Embryonic facial prominence (tissue), 1 donor: Measurements from ENCODE around the gene CGB5.
"Not testable (repeated sequence)": the region's sequence is repeated elsewhere in the genome, so short reads cannot be mapped to it uniquely, and the experiment has no call there.

Experiments
- DNase-seq: peaks from one replicate; pipeline ENCODE4 v3.0.0-alpha.2; 2016; ENCODE audit errors: extremely low spot score

CGB5 gene

DNA sequence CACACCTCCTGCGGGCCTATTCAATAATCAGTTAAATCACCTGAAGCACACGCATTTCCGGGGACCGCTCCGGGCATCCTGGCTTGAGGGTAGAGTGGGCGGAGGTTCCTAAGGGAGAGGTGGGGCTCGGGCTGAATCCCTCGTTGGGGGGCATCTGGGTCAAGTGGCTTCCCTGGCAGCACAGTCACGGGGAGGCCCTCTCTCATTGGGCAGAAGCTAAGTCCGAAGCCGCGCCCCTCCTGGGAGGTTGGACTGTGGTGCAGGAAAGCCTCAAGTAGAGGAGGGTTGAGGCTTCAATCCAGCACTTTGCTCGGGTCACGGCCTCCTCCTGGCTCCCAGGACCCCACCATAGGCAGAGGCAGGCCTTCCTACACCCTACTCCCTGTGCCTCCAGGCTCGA, at the start of gene CGB5:
Gene CGB5, plus strand, starts transcription at position 301 of the 400 bp plus-strand sequence. CDS start 362 bp downstream, outside the sequence.
- DNase-seq = not testable (repeated sequence)

DNA sequence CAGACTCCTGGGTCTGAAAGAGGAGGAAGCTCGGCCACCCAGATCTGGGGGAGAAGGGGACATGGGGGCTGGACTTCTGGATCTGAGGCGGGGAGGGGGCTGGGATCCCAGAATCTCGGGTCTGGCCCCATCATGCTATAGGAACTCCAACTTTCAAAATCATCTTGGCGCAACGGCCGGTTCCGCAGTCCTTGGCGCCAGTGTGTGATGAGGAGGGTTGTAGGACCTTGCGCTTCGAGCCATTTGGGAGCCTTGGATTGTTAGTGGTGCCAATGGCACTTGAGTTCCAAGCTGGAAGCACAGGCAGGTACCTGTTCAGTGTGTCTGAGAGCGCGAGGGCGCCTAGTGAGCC, 49.6 kb upstream of the CGB5 start:
- no peak for DNase-seq

- DNase-seq = peak; percentile 52
Observed at GRCh38 chr19:48997972-48998371, 45.7 kb upstream of the CGB5 start.

- DNase-seq = no peak
Observed at GRCh38 chr19:48999481-49000325, 43.9 kb upstream of the CGB5 start.

DNA sequence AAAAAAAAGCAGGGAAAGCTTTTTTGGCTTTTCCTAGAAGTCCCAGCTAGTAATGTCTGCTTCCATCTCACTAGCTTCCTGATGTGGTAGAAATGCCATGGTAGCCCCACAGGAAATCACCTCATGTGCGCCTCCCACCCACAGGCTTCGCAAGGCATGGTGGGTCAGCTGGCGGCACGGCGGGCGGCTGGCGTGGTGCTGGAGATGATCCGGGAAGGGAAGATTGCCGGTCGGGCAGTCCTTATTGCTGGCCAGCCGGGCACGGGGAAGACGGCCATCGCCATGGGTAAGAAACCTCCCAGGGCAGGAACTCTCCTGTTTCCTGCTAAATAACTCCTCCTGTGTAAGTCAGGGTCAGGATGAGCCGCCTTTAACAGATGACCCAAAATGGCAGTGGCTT, 39.5 kb upstream of the CGB5 start:
- DNase-seq = no peak

DNA sequence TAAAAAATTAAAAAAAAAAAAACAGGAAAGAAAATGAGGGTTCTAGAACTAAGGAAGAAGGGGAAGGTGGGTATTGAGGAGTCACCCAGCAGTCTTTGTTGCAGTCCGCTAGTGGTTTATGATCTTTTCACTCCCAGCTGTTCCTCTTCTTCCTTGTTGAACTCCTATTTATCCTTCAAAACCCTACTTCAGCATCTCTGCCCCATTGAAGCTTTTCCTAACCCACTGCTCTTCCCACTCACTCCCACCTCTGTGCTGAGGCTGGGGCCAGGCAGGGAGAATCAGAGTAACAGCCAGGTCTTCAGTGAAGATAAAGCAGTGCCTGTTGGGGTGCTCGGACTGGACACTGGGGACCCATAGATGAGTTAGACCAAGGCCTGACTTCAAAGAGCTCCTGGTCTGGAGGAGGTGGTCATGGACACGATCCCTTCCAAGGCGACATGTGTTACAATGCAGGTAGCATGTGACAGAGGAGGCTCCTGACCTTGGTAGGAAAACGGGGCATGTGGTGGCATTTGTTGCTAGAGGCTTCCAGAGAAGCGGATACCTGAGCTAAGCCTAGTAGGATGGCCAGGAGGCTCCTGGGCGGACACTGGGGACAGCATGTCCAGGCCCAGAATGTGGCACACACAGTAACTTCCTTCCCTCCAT, 38.6 kb upstream of the CGB5 start:
- no peak for DNase-seq

- DNase-seq = no peak
Observed at GRCh38 chr19:49006905-49007304, 36.7 kb upstream of the CGB5 start.

GRCh38 chr19:49009828-49010227, 33.8 kb upstream of the CGB5 start:
- no peak for DNase-seq

DNA sequence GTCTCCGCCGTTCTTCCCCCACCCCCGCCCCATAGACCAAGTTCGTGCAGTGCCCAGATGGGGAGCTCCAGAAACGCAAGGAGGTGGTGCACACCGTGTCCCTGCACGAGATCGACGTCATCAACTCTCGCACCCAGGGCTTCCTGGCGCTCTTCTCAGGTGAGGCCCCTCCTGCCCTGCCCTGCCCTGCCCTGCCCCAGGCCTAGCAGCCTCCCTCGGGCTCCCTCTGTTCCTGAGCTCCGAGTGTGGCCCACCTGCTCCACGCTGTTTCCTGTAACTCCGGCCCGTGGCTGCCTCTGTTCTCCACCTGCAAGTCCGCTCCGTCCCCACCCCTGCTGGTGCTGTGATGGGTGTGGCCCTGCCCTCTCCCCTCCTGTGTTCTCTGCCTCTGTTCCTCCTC, 33.2 kb upstream of the CGB5 start:
- DNase-seq = no peak

DNA sequence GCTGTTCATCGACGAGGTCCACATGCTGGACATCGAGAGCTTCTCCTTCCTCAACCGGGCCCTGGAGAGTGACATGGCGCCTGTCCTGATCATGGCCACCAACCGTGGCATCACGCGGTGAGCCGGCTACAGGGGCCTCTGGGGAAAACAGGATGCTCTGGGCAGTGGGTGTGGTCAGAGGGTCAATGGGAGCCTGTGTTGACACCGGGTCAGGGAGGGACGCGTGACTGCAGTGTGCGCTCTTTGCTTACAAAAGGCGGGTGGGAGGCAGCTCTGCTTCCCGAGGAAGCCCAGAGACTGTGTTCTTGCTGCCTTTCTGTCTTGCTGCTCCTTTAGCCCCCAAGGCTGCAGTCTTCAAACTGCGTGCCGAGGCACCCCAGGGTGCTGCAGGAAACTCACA, 32.5 kb upstream of the CGB5 start:
- DNase-seq = no peak

GRCh38 chr19:49014123-49014869, 29.4 kb upstream of the CGB5 start:
- no peak for DNase-seq

GRCh38 chr19:49014870-49015255, 28.8 kb upstream of the CGB5 start:
- no peak for DNase-seq

DNA sequence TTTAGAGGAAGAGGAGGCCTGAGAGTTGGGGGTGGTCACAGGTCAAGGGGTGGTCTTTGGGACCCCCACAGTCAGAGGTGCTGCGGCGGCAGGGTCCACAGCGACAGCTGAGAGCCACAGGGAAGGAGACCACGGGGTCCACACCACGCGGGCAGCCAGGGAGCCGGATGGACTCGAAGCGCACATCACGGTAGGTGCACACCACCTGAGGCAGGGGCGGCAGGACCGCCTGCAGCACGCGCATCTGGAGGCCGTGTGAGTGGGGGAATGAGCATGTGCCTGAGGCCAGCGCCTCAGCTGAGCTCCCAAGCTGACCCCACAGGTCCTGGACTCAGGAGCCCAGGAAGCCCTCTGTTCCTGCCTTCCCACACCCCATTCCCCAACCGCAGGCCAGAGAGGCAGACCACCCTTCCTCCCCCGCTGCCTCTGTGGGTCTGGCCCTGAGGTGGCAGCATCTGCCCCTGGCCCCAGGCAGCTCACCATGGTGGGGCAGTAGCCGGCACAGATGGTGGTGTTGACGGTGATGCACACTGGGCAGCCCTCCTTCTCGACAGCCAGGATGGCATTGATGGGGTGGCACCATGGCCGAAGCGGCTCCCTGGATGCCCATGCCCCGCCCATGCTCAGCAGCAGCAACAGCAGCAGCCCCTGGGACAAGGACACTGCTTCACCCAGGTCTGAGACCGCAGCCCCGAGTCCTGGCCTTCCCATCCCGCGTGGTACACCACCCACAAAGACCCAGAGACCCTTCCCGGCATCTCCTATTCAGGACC, 27.4 kb upstream of the CGB5 start:
- no peak for DNase-seq

- DNase-seq = no peak
Observed at GRCh38 chr19:49017041-49017665, 26.5 kb upstream of the CGB5 start, which contains the start of gene LHB. LHB (minus strand) TSS chr19:49017091; CDS start chr19:49017081, 10 bp downstream.

DNA sequence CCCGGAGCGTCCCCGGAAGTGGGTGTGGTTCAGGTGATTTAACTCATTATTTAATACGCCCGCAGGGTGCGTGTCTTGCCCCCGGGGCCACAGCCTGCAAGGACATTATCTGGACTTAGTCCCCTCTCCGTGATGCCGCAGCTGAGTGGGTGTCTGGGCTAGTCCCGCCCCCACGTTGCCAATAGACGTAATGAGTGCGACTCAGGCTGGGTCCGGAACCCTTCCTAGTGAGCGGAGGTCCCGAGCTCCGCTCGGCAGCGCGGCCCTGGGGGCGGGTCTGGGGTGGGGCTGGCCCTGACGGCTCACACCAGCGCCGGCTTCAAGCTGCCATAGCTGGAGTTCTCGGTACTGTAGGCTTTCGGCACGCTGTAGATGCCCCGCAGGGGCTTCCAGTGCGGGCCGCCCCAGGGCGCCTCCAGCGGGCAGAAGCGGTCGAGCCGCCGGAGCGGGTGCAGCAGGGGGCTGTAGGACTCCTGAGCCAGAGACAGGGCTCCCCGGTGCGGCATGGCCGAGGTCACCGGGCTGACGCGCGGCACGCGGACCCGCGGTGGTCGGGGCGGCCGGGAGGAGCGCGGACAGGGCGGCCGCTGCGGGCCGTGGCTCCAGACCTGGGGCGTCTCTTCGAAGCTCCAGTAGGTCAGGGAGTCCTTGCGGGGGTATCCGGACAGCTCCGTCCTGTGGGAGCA, 25.8 kb upstream of the CGB5 start:
- no peak for DNase-seq

DNA sequence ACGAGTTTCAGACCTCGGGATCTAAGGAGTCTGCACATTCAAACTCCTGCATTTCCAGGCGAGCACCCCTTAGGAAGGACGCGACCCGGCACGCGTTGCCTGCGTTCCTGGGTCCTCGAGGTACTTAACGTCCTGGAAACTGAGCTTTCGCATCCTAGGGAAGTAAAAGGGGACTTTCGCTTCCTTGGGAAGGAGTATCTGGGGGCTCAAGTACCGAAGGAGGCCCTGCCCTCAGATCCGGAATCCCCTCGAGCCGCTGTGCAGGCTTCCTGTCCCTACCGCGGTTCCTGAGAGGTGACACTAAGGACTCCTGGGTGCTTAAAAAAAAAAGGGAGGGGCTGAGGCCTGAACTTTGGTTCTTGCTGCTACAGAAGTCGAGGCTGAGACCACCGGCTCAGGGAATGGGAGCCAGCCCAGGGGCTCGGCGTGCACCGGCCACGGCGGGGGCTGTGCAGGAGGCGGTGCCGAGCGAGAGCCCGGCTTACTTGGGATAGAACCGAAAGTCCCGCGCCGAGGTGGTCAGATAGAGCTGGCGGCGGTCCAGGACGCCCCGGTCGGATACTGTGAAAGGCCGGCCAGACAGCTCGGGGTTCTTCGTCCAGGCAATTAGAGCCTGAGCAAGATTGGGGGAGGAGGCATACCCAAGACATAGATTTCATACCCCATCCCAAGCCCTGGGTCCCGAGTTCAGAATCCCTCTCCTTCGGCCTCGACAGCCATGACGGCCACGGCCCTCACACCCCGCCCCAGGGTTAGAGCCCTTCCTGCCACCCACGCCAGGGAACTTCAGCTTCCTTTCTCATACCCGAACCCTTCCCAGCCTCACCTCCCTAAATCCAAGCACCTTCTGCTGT, 25.0 kb upstream of the CGB5 start:
- not testable (repeated sequence) for DNase-seq

GRCh38 chr19:49019242-49019932, 24.3 kb upstream of the CGB5 start:
- no peak for DNase-seq

DNA sequence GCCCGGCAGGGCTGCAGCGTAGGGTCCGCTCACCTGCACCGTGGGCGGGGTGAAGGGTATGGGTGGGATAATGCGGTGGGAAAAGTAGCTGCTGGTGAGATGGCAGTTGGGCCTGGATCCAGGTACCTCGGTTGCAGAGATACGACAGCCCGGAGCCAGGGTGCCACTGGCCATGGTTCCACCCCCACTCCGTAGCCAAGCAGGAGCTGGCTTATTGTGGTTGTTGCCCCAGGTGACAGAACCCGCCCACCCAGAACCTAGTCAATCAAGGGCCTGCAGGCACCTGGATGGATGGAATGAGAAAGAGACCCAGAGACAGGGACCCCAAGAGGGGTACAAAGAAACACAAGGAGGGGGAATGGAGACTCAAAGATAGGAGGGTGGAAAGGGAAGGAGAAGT, 23.3 kb upstream of the CGB5 start:
- no peak for DNase-seq
